ENCODE results near the gene MCF2L. TPM values are rescaled to one million over a fixed set of nuclear protein-coding genes. Genes with fewer than 3 reads are reported as not detected.

The MCF2L gene
- polyA plus RNA-seq, 2 of the 4 experiments (the other 2 are of a cell fraction), result 0.36 to 0.92 TPM

- no peak overlapping the region for H3K4me2 ChIP-seq
- H3K4me1 ChIP-seq, result no peaks in the 10 kb centered on the region
- FAIRE-seq, result no peak
- DNase-seq (ENCODE audit: low read depth in 1 of 2, low spot score in 1 of 2), result no peak
- H3K9me3 ChIP-seq, result no peaks in the 10 kb centered on the region
- ATAC-seq, result no peak
- H3K4me3 ChIP-seq, result no peak overlapping the region
- ChIA-PET POLR2A (no interaction called here), CTCF (interaction anchor here (1.6 kb wide), 1 partner anchor 13 kb away, joined by 3 read pairs; no protein-coding TSS in a partner anchor)
- WGBS (ENCODE audit: missing lambda C conversion rate), result 78% methylated on average over 13 of the region's 42 CpGs
- TF ChIP-seq KDM1A (IDR thresholded peaks at IDR 0.05; ENCODE audit: low read depth) (no peak), GATA3 (IDR thresholded peaks at IDR 0.05; ENCODE audit: borderline replicate concordance) (no peak), HDAC2 (IDR thresholded peaks at IDR 0.05) (no peak), E2F6 (IDR thresholded peaks at IDR 0.05; ENCODE audit: borderline replicate concordance, low read depth) (no peak), FOXS1 (CRISPR knock-in tag; IDR thresholded peaks at IDR 0.05) (no peak), EHF (CRISPR knock-in tag; IDR thresholded peaks at IDR 0.05) (no peak), HEYL (CRISPR knock-in tag; IDR thresholded peaks at IDR 0.05) (no peak), PHF8 (IDR thresholded peaks at IDR 0.05; ENCODE audit: borderline replicate concordance, low read depth) (no peak), MAFK (IDR thresholded peaks at IDR 0.05; ENCODE audit: partially characterized antibody) (no peak), HOXB13 (CRISPR knock-in tag; IDR thresholded peaks at IDR 0.05; ENCODE audit: low read depth) (no peak)
- H3K27ac ChIP-seq, result no peak overlapping the region
These were observed 149.4 kb downstream of the MCF2L start for GRCh38 chr13:113118261-113119021.

- POLR2A ChIA-PET, result no interaction called here
- TF ChIP-seq POLR2A (IDR thresholded peaks at IDR 0.05; ENCODE audit: low read length) (no peak), ESRRA (IDR thresholded peaks at IDR 0.05; ENCODE audit: borderline replicate concordance, low read length) (no peak), CHD2 (IDR thresholded peaks at IDR 0.05; ENCODE audit: low read length, partially characterized antibody) (no peak), CBX8 (IDR thresholded peaks at IDR 0.05) (no peak), TP53 (CRISPR knock-in tag; IDR thresholded peaks at IDR 0.05) (no peak), RFX5 (IDR thresholded peaks at IDR 0.05) (no peak), BHLHE40 (IDR thresholded peaks at IDR 0.05; ENCODE audit: low read depth, low read length) (no peak), RNF2 (IDR thresholded peaks at IDR 0.05; ENCODE audit: borderline replicate concordance, low read depth) (no peak), FOSL2 (IDR thresholded peaks at IDR 0.05) (no peak), FOSL2 (CRISPR knock-in tag; IDR thresholded peaks at IDR 0.05) (no peak), POLR2AphosphoS2 (conservative IDR thresholded peaks at IDR 0.05; ENCODE audit: low read length) (no peak), CHD4 (IDR thresholded peaks at IDR 0.05; ENCODE audit: borderline replicate concordance) (no peak), EHF (CRISPR knock-in tag; IDR thresholded peaks at IDR 0.05) (no peak)
- TF ChIP-seq, protein P1, sequence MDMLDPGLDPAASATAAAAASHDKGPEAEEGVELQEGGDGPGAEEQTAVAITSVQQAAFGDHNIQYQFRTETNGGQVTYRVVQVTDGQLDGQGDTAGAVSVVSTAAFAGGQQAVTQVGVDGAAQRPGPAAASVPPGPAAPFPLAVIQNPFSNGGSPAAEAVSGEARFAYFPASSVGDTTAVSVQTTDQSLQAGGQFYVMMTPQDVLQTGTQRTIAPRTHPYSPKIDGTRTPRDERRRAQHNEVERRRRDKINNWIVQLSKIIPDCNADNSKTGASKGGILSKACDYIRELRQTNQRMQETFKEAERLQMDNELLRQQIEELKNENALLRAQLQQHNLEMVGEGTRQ (IDR thresholded peaks at IDR 0.05), result no peak
- TF ChIP-seq, protein P2, sequence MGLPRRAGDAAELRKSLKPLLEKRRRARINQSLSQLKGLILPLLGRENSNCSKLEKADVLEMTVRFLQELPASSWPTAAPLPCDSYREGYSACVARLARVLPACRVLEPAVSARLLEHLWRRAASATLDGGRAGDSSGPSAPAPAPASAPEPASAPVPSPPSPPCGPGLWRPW (IDR thresholded peaks at IDR 0.05), result no peak
- no peak for FAIRE-seq
- Histone ChIP-seq H3K9me3 (no peaks in the 10 kb centered on the region), H3K4me2 (no peak overlapping the region), H3K4me3 (no peak overlapping the region), H3K4me1 (no peaks in the 10 kb centered on the region), H3K27ac (no peak overlapping the region)
- ATAC-seq, result no peak
- DNase-seq (ENCODE audit: low read depth in 1 of 2, low spot score in 1 of 2), result no peak
- WGBS (ENCODE audit: missing lambda C conversion rate), result 65% methylated on average over 14 of the region's 16 CpGs
- CTCF ChIA-PET, result interaction anchor here (1.6 kb wide), 1 partner anchor 12 kb away, joined by 3 read pairs; no protein-coding TSS in a partner anchor
These were observed 150.3 kb downstream of the MCF2L start for GRCh38 chr13:113119166-113119821.

Measured in A549 (cell line).